OCI-LY3 (cell line): ENCODE data around the gene CLEC10A.

ENCODE experiments used
- EZH2phosphoT487 ChIP-seq: fragments of 200-600 bp; shearing (Covaris generic); IDR thresholded peaks from 2 replicates; pipeline ENCODE4 v1.6.1; 2018; ENCODE audit warnings: antibody characterized with exemption, mixed run types, low read depth
- TF ChIP-seq, protein P1 (sequence below): fragments of 200-600, 300-600 bp; sonication (generic); IDR thresholded peaks from 2 replicates; pipeline ENCODE4 v1.5.1; 2014; ENCODE audit warnings: antibody characterized with exemption, low read length, low read depth

DNA sequence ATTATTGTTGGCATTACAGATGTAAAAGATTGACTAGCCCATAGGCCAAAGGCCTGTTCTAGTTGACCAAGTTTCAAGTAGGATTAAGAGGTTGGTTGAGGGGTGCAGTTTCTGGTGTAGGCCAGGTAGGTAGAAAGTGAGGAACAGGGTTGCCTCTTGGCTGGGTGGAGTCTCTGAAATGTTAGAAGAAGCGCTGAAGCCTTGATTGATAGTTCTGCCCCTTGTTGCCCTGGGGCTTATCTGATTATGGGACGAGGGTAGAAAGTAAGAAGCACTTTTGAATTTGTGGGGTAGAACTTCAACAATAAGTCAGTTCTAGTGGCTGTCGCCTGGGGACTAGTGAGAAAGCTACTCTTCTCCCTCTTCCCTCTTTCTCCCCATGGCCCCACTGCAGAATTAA is 51.0 kb downstream of the CLEC10A start:
- TF ChIP-seq, protein P1, sequence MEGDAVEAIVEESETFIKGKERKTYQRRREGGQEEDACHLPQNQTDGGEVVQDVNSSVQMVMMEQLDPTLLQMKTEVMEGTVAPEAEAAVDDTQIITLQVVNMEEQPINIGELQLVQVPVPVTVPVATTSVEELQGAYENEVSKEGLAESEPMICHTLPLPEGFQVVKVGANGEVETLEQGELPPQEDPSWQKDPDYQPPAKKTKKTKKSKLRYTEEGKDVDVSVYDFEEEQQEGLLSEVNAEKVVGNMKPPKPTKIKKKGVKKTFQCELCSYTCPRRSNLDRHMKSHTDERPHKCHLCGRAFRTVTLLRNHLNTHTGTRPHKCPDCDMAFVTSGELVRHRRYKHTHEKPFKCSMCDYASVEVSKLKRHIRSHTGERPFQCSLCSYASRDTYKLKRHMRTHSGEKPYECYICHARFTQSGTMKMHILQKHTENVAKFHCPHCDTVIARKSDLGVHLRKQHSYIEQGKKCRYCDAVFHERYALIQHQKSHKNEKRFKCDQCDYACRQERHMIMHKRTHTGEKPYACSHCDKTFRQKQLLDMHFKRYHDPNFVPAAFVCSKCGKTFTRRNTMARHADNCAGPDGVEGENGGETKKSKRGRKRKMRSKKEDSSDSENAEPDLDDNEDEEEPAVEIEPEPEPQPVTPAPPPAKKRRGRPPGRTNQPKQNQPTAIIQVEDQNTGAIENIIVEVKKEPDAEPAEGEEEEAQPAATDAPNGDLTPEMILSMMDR = no peak
- no peak for TF ChIP-seq EZH2phosphoT487
